ENCODE measurements around the gene MYL7. TPM values are rescaled to one million over a fixed set of nuclear protein-coding genes. Genes with fewer than 3 reads are reported as not detected.

The MYL7 gene
- total and polyA plus RNA-seq, 10 donors = 0.22 to 1.6 TPM; not detected in 8

- H3K27me3 ChIP-seq (replicated peaks in 1 of 7) = no peaks in the 10 kb centered on the region
- TF ChIP-seq POLR2AphosphoS5 (IDR thresholded peaks at IDR 0.05) (no peak), POLR2A (IDR thresholded peaks at IDR 0.05) (no peak), CTCF (IDR thresholded peaks at IDR 0.05 in 8 of 11, conservative IDR thresholded peaks at IDR 0.05 in 3 of 11) (no peak)
- no peaks in the 10 kb centered on the region for H3K4me1 ChIP-seq
- no peak overlapping the region for H3K4me3 ChIP-seq
- 89 to 100% (median 96%) methylated on average over 2 of the region's 2 CpGs for WGBS, 5 donors
- intact Hi-C loops (cut with DNase I; ENCODE audit: low total_unique reads) = no loop called here
- H3K9me3 ChIP-seq = peaks cover 0 to 8% (median 0%) of the 10 kb centered on the region in 8 donors
- no peak for DNase-seq
- H3K27ac ChIP-seq = no peak overlapping the region
- H3K36me3 ChIP-seq = no peaks in the 10 kb centered on the region
These were observed 20.2 kb upstream of the MYL7 start for GRCh38 chr7:44161371-44161770.

- no peak overlapping the region for H3K27ac ChIP-seq
- no peak for DNase-seq
- no peaks in the 10 kb centered on the region for H3K4me1 ChIP-seq
- intact Hi-C loops (cut with DNase I; ENCODE audit: low total_unique reads) = no loop called here
- 87 to 96% (median 88%) methylated on average over 5 of the region's 5 CpGs for WGBS, 5 donors
- H3K9me3 ChIP-seq = peaks cover 0 to 7% (median 0%) of the 10 kb centered on the region in 8 donors
- no peaks in the 10 kb centered on the region for H3K36me3 ChIP-seq
- TF ChIP-seq POLR2AphosphoS5 (IDR thresholded peaks at IDR 0.05) (no peak), POLR2A (IDR thresholded peaks at IDR 0.05) (no peak), CTCF (IDR thresholded peaks at IDR 0.05 in 8 of 11, conservative IDR thresholded peaks at IDR 0.05 in 3 of 11) (no peak)
- H3K4me3 ChIP-seq = no peak overlapping the region
- no peaks in the 10 kb centered on the region for H3K27me3 ChIP-seq (replicated peaks in 1 of 7)
These were observed 18.9 kb upstream of the MYL7 start for GRCh38 chr7:44159824-44160630.

- DNase-seq = no peak
- no peak for TF ChIP-seq POLR2A (IDR thresholded peaks at IDR 0.05)
- 90 to 97% (median 95%) methylated on average over 10 to 12 of the region's 12 CpGs for WGBS, 5 donors
- H3K9me3 ChIP-seq = no peaks in the 10 kb centered on the region
- intact Hi-C loops (cut with DNase I; ENCODE audit: low total_unique reads) = no loop called here
- no peaks in the 10 kb centered on the region for H3K4me1 ChIP-seq
- no peaks in the 10 kb centered on the region for H3K36me3 ChIP-seq
- no peaks in the 10 kb centered on the region for H3K27me3 ChIP-seq (replicated peaks in 1 of 7)
- no peak overlapping the region for H3K4me3 ChIP-seq
- no peak overlapping the region for H3K27ac ChIP-seq
These were observed 17.9 kb upstream of the MYL7 start for GRCh38 chr7:44158873-44159631.

GRCh38 chr7:44158096-44158872, 17.2 kb upstream of the MYL7 start:
- no peak for TF ChIP-seq CTCF (IDR thresholded peaks at IDR 0.05 in 8 of 11, conservative IDR thresholded peaks at IDR 0.05 in 3 of 11)
- TF ChIP-seq POLR2AphosphoS5 (IDR thresholded peaks at IDR 0.05) = no peak
- no peak for TF ChIP-seq POLR2A (IDR thresholded peaks at IDR 0.05)
- WGBS, 5 donors = 72 to 89% (median 81%) methylated on average over 5 to 10 of the region's 10 CpGs
- no peaks in the 10 kb centered on the region for H3K9me3 ChIP-seq
- H3K27me3 ChIP-seq (replicated peaks in 1 of 7) = no peaks in the 10 kb centered on the region
- H3K4me3 ChIP-seq = no peak overlapping the region
- DNase-seq = no peak
- no peak overlapping the region for H3K27ac ChIP-seq
- no peaks in the 10 kb centered on the region for H3K36me3 ChIP-seq
- H3K4me1 ChIP-seq = no peaks in the 10 kb centered on the region
- intact Hi-C loops (cut with DNase I; ENCODE audit: low total_unique reads) = no loop called here

All from spleen (tissue), 11 donors.